ENCODE results near the gene SAPCD2. TPM values are rescaled to one million over a fixed set of nuclear protein-coding genes. Genes with fewer than 3 reads are reported as not detected.

SAPCD2 gene
- total RNA-seq, 4 donors from 2014 or later: 8.2 to 13.6 (median 13.3) TPM

- no peaks in the 10 kb centered on the region for H3K36me3 ChIP-seq
- TF ChIP-seq EP300 (IDR thresholded peaks at IDR 0.05) (no peak), POLR2A (IDR thresholded peaks at IDR 0.05) (no peak), POLR2AphosphoS5 (IDR thresholded peaks at IDR 0.05) (no peak), CTCF (IDR thresholded peaks at IDR 0.05) (no peak)
- no peak overlapping the region for H3K27ac ChIP-seq
- H3K4me3 ChIP-seq: no peak overlapping the region
- 49% methylated on average over 22 of the region's 72 CpGs for WGBS
- peaks cover 63% of the 10 kb centered on the region for H3K27me3 ChIP-seq
- peaks cover 51% of the 10 kb centered on the region for H3K4me1 ChIP-seq
- H3K9me3 ChIP-seq: no peaks in the 10 kb centered on the region
- DNase-seq (ENCODE audit: low spot score in 2 of 2): no peak
These were observed 21.5 kb downstream of the SAPCD2 start for GRCh38 chr9:137048655-137049543.

- Histone ChIP-seq H3K9me3 (no peaks in the 10 kb centered on the region), H3K36me3 (no peaks in the 10 kb centered on the region), H3K4me1 (peaks cover 39% of the 10 kb centered on the region), H3K27me3 (peaks cover 39% of the 10 kb centered on the region), H3K27ac (peak within 1 kb of the TSS; percentile 41), H3K4me3 (peak within 1 kb of the TSS; percentile 69)
- TF ChIP-seq CTCF (IDR thresholded peaks at IDR 0.05) (peak; percentile 53 to 91), POLR2A (IDR thresholded peaks at IDR 0.05) (no peak), EP300 (IDR thresholded peaks at IDR 0.05) (no peak)
- no peak for DNase-seq (ENCODE audit: low spot score in 2 of 2)
- WGBS: 3% methylated on average over 15 of the region's 57 CpGs
These were observed 24.1 kb downstream of the SAPCD2 start, which contains the start of gene NPDC1 for GRCh38 chr9:137046088-137046787. Gene NPDC1 (minus strand): TSS chr9:137046177. CDS start chr9:137045989, 188 bp downstream.

GRCh38 chr9:137045294-137046087 lies 24.9 kb downstream of the SAPCD2 start:
- WGBS: 2% methylated on average over 38 of the region's 96 CpGs
- no peak for TF ChIP-seq POLR2AphosphoS5 (IDR thresholded peaks at IDR 0.05)
- TF ChIP-seq CTCF (IDR thresholded peaks at IDR 0.05): no peak
- TF ChIP-seq POLR2A (IDR thresholded peaks at IDR 0.05): no peak
- TF ChIP-seq EP300 (IDR thresholded peaks at IDR 0.05): no peak
- Histone ChIP-seq H3K4me3 (peak overlapping the region; percentile 69), H3K4me1 (peaks cover 39% of the 10 kb centered on the region), H3K9me3 (no peaks in the 10 kb centered on the region), H3K36me3 (peaks cover 3% of the 10 kb centered on the region), H3K27me3 (peaks cover 34% of the 10 kb centered on the region), H3K27ac (peak overlapping the region; percentile 41)
- no peak for DNase-seq (ENCODE audit: low spot score in 2 of 2)

- Histone ChIP-seq H3K27me3 (peaks cover 30% of the 10 kb centered on the region), H3K9me3 (no peaks in the 10 kb centered on the region), H3K36me3 (peaks cover 11% of the 10 kb centered on the region), H3K4me1 (peaks cover 37% of the 10 kb centered on the region), H3K27ac (peak overlapping the region; percentile 57), H3K4me3 (peak overlapping the region; percentile 69)
- TF ChIP-seq EP300 (IDR thresholded peaks at IDR 0.05) (no peak), POLR2AphosphoS5 (IDR thresholded peaks at IDR 0.05) (no peak), CTCF (IDR thresholded peaks at IDR 0.05) (no peak), POLR2A (IDR thresholded peaks at IDR 0.05) (no peak)
- 42% methylated on average over 10 of the region's 18 CpGs for WGBS
- DNase-seq (ENCODE audit: low spot score in 2 of 2): no peak
These were observed 25.7 kb downstream of the SAPCD2 start for GRCh38 chr9:137044502-137045177.

All from suprapubic skin (tissue), 4 donors.